Measurements from ENCODE around the gene THAP12. TPM values are rescaled to one million over a fixed set of nuclear protein-coding genes. Genes with fewer than 3 reads are reported as not detected.

Gene THAP12
- total RNA-seq, 1 experiment from 2014 or later, result 102 TPM

- Histone ChIP-seq H3K9me3 (no peaks in the 10 kb centered on the region), H3K4me3 (ENCODE audit: low read depth, low read length) (no peak overlapping the region), H3K4me1 (no peaks in the 10 kb centered on the region), H3K36me3 (ENCODE audit: control insufficient read depth, insufficient read depth, low read length) (no peaks in the 10 kb centered on the region), H3K27me3 (replicated peaks; ENCODE audit: control insufficient read depth, insufficient read depth, low read length) (no peaks in the 10 kb centered on the region)
- peaks cover 6% of the 10 kb centered on the region for H3K4me1 Mint-ChIP-seq (ENCODE audit: low read depth, unreplicated experiment)
- BruUV-seq (replicated peaks), result no TSS peak
- H3K36me3 Mint-ChIP-seq (ENCODE audit: insufficient read depth, unreplicated experiment), result no peaks in the 10 kb centered on the region
- TF ChIP-seq CTCF (IDR thresholded peaks at IDR 0.05; ENCODE audit: insufficient read depth in 1 of 2, low read depth in 1 of 2, low read length in 1 of 2, severe bottlenecking in 1 of 2, unreplicated experiment in 1 of 2), result no peak
- H3K27ac Mint-ChIP-seq (ENCODE audit: unreplicated experiment), result no peak overlapping the region
- POLR2A ChIA-PET, result no interaction called here
- H3K9me3 Mint-ChIP-seq (ENCODE audit: unreplicated experiment), result no peaks in the 10 kb centered on the region
- H3K27me3 Mint-ChIP-seq (ENCODE audit: insufficient read depth, unreplicated experiment), result no peaks in the 10 kb centered on the region
- no peak for DNase-seq
- CTCF ChIA-PET, result no interaction called here
- H3K4me3 Mint-ChIP-seq (ENCODE audit: unreplicated experiment), result no peak overlapping the region
- intact Hi-C loops (cut with micrococcal nuclease; ENCODE audit: unreplicated experiment), result no loop called here
Measured at GRCh38 chr11:76424891-76425290, 44.0 kb upstream of the THAP12 start.

GRCh38 chr11:76424379-76424778 is 43.4 kb upstream of the THAP12 start:
- CTCF ChIA-PET, result no interaction called here

GRCh38 chr11:76419896-76420295 is 39.0 kb upstream of the THAP12 start:
- peak in 1 of 2 experiments; percentile 62 for DNase-seq
- H3K9me3 ChIP-seq, result no peaks in the 10 kb centered on the region
- POLR2A ChIA-PET, result interaction anchor here (0.5 kb wide), 1 partner anchor 165 kb away, joined by 9 read pairs; no protein-coding TSS in a partner anchor

More at GRCh38 chr11:76424379-76424778, 43.4 kb upstream of the THAP12 start:
- H3K27ac Mint-ChIP-seq (ENCODE audit: unreplicated experiment), result no peak overlapping the region
- peaks cover 6% of the 10 kb centered on the region for H3K4me1 Mint-ChIP-seq (ENCODE audit: low read depth, unreplicated experiment)
- Histone ChIP-seq H3K27me3 (replicated peaks; ENCODE audit: control insufficient read depth, insufficient read depth, low read length) (no peaks in the 10 kb centered on the region), H3K4me1 (no peaks in the 10 kb centered on the region), H3K9me3 (no peaks in the 10 kb centered on the region), H3K36me3 (ENCODE audit: control insufficient read depth, insufficient read depth, low read length) (no peaks in the 10 kb centered on the region), H3K4me3 (ENCODE audit: low read depth, low read length) (no peak overlapping the region)
- POLR2A ChIA-PET, result no interaction called here
- H3K4me3 Mint-ChIP-seq (ENCODE audit: unreplicated experiment), result no peak overlapping the region
- H3K9me3 Mint-ChIP-seq (ENCODE audit: unreplicated experiment), result no peaks in the 10 kb centered on the region
- no TSS peak for BruUV-seq (replicated peaks)
- no peak for DNase-seq
- no peaks in the 10 kb centered on the region for H3K36me3 Mint-ChIP-seq (ENCODE audit: insufficient read depth, unreplicated experiment)
- no peaks in the 10 kb centered on the region for H3K27me3 Mint-ChIP-seq (ENCODE audit: insufficient read depth, unreplicated experiment)
- TF ChIP-seq CTCF (IDR thresholded peaks at IDR 0.05; ENCODE audit: insufficient read depth in 1 of 2, low read depth in 1 of 2, low read length in 1 of 2, severe bottlenecking in 1 of 2, unreplicated experiment in 1 of 2), result no peak
- intact Hi-C loops (cut with micrococcal nuclease; ENCODE audit: unreplicated experiment), result no loop called here

More at GRCh38 chr11:76419896-76420295, 39.0 kb upstream of the THAP12 start:
- no peak overlapping the region for H3K4me3 Mint-ChIP-seq (ENCODE audit: unreplicated experiment)
- no TSS peak for BruUV-seq (replicated peaks)
- Histone ChIP-seq H3K27me3 (replicated peaks; ENCODE audit: control insufficient read depth, insufficient read depth, low read length) (no peaks in the 10 kb centered on the region), H3K4me3 (ENCODE audit: low read depth, low read length) (no peak overlapping the region), H3K4me1 (no peaks in the 10 kb centered on the region), H3K36me3 (ENCODE audit: control insufficient read depth, insufficient read depth, low read length) (no peaks in the 10 kb centered on the region)
- TF ChIP-seq CTCF (IDR thresholded peaks at IDR 0.05; ENCODE audit: insufficient read depth in 1 of 2, low read depth in 1 of 2, low read length in 1 of 2, severe bottlenecking in 1 of 2, unreplicated experiment in 1 of 2), result peak; percentile 67 to 77
- peaks cover 5% of the 10 kb centered on the region for H3K27me3 Mint-ChIP-seq (ENCODE audit: insufficient read depth, unreplicated experiment)
- CTCF ChIA-PET, result no interaction called here
- H3K36me3 Mint-ChIP-seq (ENCODE audit: insufficient read depth, unreplicated experiment), result no peaks in the 10 kb centered on the region
- intact Hi-C loops (cut with micrococcal nuclease; ENCODE audit: unreplicated experiment), result loop anchor here (2.0 kb wide), 1 partner anchor 93 kb away; no protein-coding TSS in a partner anchor
- no peak overlapping the region for H3K27ac Mint-ChIP-seq (ENCODE audit: unreplicated experiment)
- H3K9me3 Mint-ChIP-seq (ENCODE audit: unreplicated experiment), result peaks cover 8% of the 10 kb centered on the region
- no peaks in the 10 kb centered on the region for H3K4me1 Mint-ChIP-seq (ENCODE audit: low read depth, unreplicated experiment)
